Lower leg skin (tissue), 3 donors: ENCODE measurements around the gene GUCY1B1.

Source experiments
- POLR2A ChIP-seq, 2 donors: fragments of 450-650 bp; IDR thresholded peaks; one replicate each; pipeline ENCODE4 v1.6.1; 2016 to 2017; ENCODE audit warnings: antibody characterized with exemption in 2 of 2, mild to moderate bottlenecking in 1 of 2, moderate library complexity in 1 of 2
- TF ChIP-seq, protein P1 (sequence below), 3 donors: fragments of 450-650 bp; IDR thresholded peaks; one replicate each; pipeline ENCODE4 v1.5.1; 2016; ENCODE audit warnings: antibody characterized with exemption in 3 of 3, mild to moderate bottlenecking in 3 of 3, moderate library complexity in 2 of 3

- no peak for TF ChIP-seq POLR2A (IDR thresholded peaks at IDR 0.05)
- TF ChIP-seq, protein P1, sequence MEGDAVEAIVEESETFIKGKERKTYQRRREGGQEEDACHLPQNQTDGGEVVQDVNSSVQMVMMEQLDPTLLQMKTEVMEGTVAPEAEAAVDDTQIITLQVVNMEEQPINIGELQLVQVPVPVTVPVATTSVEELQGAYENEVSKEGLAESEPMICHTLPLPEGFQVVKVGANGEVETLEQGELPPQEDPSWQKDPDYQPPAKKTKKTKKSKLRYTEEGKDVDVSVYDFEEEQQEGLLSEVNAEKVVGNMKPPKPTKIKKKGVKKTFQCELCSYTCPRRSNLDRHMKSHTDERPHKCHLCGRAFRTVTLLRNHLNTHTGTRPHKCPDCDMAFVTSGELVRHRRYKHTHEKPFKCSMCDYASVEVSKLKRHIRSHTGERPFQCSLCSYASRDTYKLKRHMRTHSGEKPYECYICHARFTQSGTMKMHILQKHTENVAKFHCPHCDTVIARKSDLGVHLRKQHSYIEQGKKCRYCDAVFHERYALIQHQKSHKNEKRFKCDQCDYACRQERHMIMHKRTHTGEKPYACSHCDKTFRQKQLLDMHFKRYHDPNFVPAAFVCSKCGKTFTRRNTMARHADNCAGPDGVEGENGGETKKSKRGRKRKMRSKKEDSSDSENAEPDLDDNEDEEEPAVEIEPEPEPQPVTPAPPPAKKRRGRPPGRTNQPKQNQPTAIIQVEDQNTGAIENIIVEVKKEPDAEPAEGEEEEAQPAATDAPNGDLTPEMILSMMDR (IDR thresholded peaks at IDR 0.05) = no peak
Measured at GRCh38 chr4:155828628-155829027, 69.8 kb downstream of the GUCY1B1 start.
